CD14-positive monocyte (primary cell): ENCODE data around the gene GFM2. TPM values are rescaled to one million over a fixed set of nuclear protein-coding genes. Genes with fewer than 3 reads are reported as not detected.
"Not testable (repeated sequence)": the region's sequence is repeated elsewhere in the genome, so short reads cannot be mapped to it uniquely, and the experiment has no call there.

ENCODE experiments used
- DNase-seq, 3 donors: peaks; one replicate each; pipeline ENCODE4 v3.0.0-alpha.2; 2011 to 2022
- H2AFZ ChIP-seq: 2 replicates; pipeline ENCODE4 v1.6.0; 2012; ENCODE audit warnings: mild to moderate bottlenecking, low read depth, low read length, inconsistent platforms; ENCODE audit not compliant: insufficient read depth, poor library complexity, severe bottlenecking
- H3K27ac ChIP-seq, 2 donors: 1 replicate in 1 of 2; 2 replicates in 1 of 2; pipeline ENCODE4 v1.5.1; 2012 to 2013; ENCODE audit warnings: low read length in 2 of 2, control low read depth in 1 of 2, inconsistent platforms in 1 of 2, low read depth in 1 of 2, mild to moderate bottlenecking in 1 of 2
- H3K27me3 ChIP-seq, 2 donors: one replicate each; pipeline versions ENCODE4 v1.6.0 to v1.6.1; 2011 to 2013; ENCODE audit warnings: low read length in 2 of 2; ENCODE audit not compliant: control insufficient read depth in 2 of 2, insufficient read depth in 2 of 2
- H3K36me3 ChIP-seq, 2 donors: replicated peaks in 1 of 2; 1 replicate in 1 of 2; 2 replicates in 1 of 2; pipeline versions ENCODE4 v1.5.1 to v1.6.1; 2012 to 2013; ENCODE audit warnings: low read length in 2 of 2, control low read depth in 1 of 2, inconsistent platforms in 1 of 2, mild to moderate bottlenecking in 1 of 2; ENCODE audit not compliant: insufficient read depth in 2 of 2, control insufficient read depth in 1 of 2
- H3K4me1 ChIP-seq, 2 donors: 1 replicate in 1 of 2; 2 replicates in 1 of 2; pipeline versions ENCODE4 v1.5.1 to v1.6.1; 2012 to 2013; ENCODE audit warnings: low read length in 2 of 2, control low read depth in 1 of 2, inconsistent platforms in 1 of 2, mild to moderate bottlenecking in 1 of 2, moderate library complexity in 1 of 2; ENCODE audit not compliant: insufficient read depth in 2 of 2, control insufficient read depth in 1 of 2
- H3K4me2 ChIP-seq: replicated peaks from 2 replicates; pipeline ENCODE3; 2012; ENCODE audit warnings: low read length, moderate library complexity, mild to moderate bottlenecking; ENCODE audit not compliant: poor library complexity, severe bottlenecking; ENCODE audit errors: extremely low read depth
- H3K4me3 ChIP-seq, 3 experiments: fragments of 200-600 bp in 1 of 3; sonication (generic) in 1 of 3; replicated peaks in 1 of 3; 1 replicate in 2 of 3; 2 replicates in 1 of 3; pipeline ENCODE4 v1.5.1; 2011 to 2013; ENCODE audit warnings: low read length in 3 of 3, mild to moderate bottlenecking in 3 of 3, control low read depth in 2 of 3, low read depth in 2 of 3, inconsistent platforms in 1 of 3, moderate library complexity in 1 of 3
- H3K79me2 ChIP-seq: 2 replicates; pipeline ENCODE4 v1.6.0; 2012; ENCODE audit warnings: mild to moderate bottlenecking, control low read depth, inconsistent platforms, low read length, moderate library complexity; ENCODE audit not compliant: insufficient read depth
- H3K9ac ChIP-seq: 2 replicates; pipeline ENCODE4 v1.6.0; 2017; ENCODE audit warnings: low read length, mild to moderate bottlenecking; ENCODE audit not compliant: insufficient read depth, poor library complexity, severe bottlenecking
- H3K9me3 ChIP-seq, 2 donors: replicated peaks in 1 of 2; 1 replicate in 1 of 2; 2 replicates in 1 of 2; pipeline versions ENCODE4 v1.5.1 to v1.6.1; 2012 to 2013; ENCODE audit warnings: low read length in 2 of 2, control low read depth in 1 of 2; ENCODE audit not compliant: control insufficient read depth in 1 of 2, insufficient read depth in 1 of 2
- H4K20me1 ChIP-seq: 2 replicates; pipeline ENCODE4 v1.6.0; 2012; ENCODE audit warnings: mild to moderate bottlenecking, low read length, control low read depth, moderate library complexity; ENCODE audit not compliant: insufficient read depth
- H3K27ac Mint-ChIP-seq, 7 donors: one replicate each; pipeline ENCODE4 v1.8.0; 2020; ENCODE audit warnings: mild to moderate bottlenecking in 7 of 7, mixed read lengths in 7 of 7, moderate library complexity in 6 of 7, inconsistent platforms in 2 of 7
- H3K27me3 Mint-ChIP-seq, 3 donors: one replicate each; pipeline ENCODE4 v1.8.0; 2021 to 2022; ENCODE audit warnings: low read depth in 3 of 3, mild to moderate bottlenecking in 3 of 3, mixed read lengths in 3 of 3, moderate library complexity in 3 of 3, inconsistent platforms in 1 of 3
- H3K36me3 Mint-ChIP-seq, 2 donors: one replicate each; pipeline ENCODE4 v1.8.0; 2020; ENCODE audit warnings: mixed read lengths in 2 of 2, inconsistent platforms in 1 of 2, mild to moderate bottlenecking in 1 of 2
- H3K4me1 Mint-ChIP-seq: one replicate; pipeline ENCODE4 v1.8.0; 2020; ENCODE audit warnings: mild to moderate bottlenecking, mixed read lengths
- H3K4me3 Mint-ChIP-seq, 2 donors: one replicate each; pipeline ENCODE4 v1.8.0; 2020; ENCODE audit warnings: mild to moderate bottlenecking in 2 of 2, mixed read lengths in 2 of 2, moderate library complexity in 1 of 2
- H3K9me3 Mint-ChIP-seq, 7 donors: one replicate each; pipeline ENCODE4 v1.8.0; 2020 to 2022; ENCODE audit warnings: mixed read lengths in 7 of 7, mild to moderate bottlenecking in 6 of 7, moderate library complexity in 6 of 7, inconsistent platforms in 2 of 7
- WGBS: methylation state at CpG from one replicate; pipeline ENCODE4 v1.1.5; 2013; ENCODE audit warnings: missing lambda C conversion rate; ENCODE audit not compliant: insufficient coverage; 5-methylcytosine and 5-hydroxymethylcytosine counted together
- intact Hi-C, 2 donors: fragments of 100-400 bp; cut with micrococcal nuclease; formaldehyde crosslinking; loops; one replicate each; pipeline versions ENCODE4 v1.15.0 to v1.15.1; 2023
- polyA plus RNA-seq, 3 donors: library from polyadenylated mRNA; depleted of rRNA in 1 of 3; unstranded in 2 of 3; stranded (reverse) in 1 of 3; fragments of 300-500 nt in 2 of 3; fragments of >200 nt in 1 of 3; fragmentation: Illumina TruSeq in 2 of 3; gene quantifications; 1 replicate in 2 of 3; 2 replicates in 1 of 3; pipeline ENCODE4 v1.2.3, GENCODE V29; 2012 to 2021
- TF ChIP-seq, protein P1 (sequence below): fragments of 200-600 bp; IDR thresholded peaks from one replicate; pipeline ENCODE4 v1.8.0; 2022; ENCODE audit warnings: antibody characterized with exemption, mild to moderate bottlenecking

GFM2 gene
- polyA plus RNA-seq, 3 donors: 9.3 to 11.3 (median 10.6) TPM

GRCh38 chr5:74761241-74761640 is 5.7 kb downstream of the GFM2 start:
- intact Hi-C loops: no loop called here
- no peak overlapping the region for H3K4me3 Mint-ChIP-seq
- Histone ChIP-seq H3K27ac (no peak overlapping the region), H3K9ac (no peak overlapping the region), H3K4me1 (peaks cover 8 to 14% of the 10 kb centered on the region in 2 donors), H2AFZ (no peak overlapping the region), H3K27me3 (no peaks in the 10 kb centered on the region), H3K9me3 (no peaks in the 10 kb centered on the region), H3K4me2 (no peak overlapping the region), H3K79me2 (peaks cover 26% of the 10 kb centered on the region), H3K4me3 (no peak overlapping the region), H4K20me1 (no peaks in the 10 kb centered on the region), H3K36me3 (peaks cover 50 to 81% of the 10 kb centered on the region in 2 donors)
- no peak for DNase-seq
- H3K27me3 Mint-ChIP-seq: no peaks in the 10 kb centered on the region
- TF ChIP-seq, protein P1, sequence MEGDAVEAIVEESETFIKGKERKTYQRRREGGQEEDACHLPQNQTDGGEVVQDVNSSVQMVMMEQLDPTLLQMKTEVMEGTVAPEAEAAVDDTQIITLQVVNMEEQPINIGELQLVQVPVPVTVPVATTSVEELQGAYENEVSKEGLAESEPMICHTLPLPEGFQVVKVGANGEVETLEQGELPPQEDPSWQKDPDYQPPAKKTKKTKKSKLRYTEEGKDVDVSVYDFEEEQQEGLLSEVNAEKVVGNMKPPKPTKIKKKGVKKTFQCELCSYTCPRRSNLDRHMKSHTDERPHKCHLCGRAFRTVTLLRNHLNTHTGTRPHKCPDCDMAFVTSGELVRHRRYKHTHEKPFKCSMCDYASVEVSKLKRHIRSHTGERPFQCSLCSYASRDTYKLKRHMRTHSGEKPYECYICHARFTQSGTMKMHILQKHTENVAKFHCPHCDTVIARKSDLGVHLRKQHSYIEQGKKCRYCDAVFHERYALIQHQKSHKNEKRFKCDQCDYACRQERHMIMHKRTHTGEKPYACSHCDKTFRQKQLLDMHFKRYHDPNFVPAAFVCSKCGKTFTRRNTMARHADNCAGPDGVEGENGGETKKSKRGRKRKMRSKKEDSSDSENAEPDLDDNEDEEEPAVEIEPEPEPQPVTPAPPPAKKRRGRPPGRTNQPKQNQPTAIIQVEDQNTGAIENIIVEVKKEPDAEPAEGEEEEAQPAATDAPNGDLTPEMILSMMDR: no peak
- no peak overlapping the region for H3K27ac Mint-ChIP-seq
- peaks cover 47 to 57% of the 10 kb centered on the region in 2 donors for H3K36me3 Mint-ChIP-seq
- peaks cover 0 to 6% (median 3%) of the 10 kb centered on the region in 7 donors for H3K9me3 Mint-ChIP-seq
- no CpG with 5 or more reads among the region's 1 CpG for WGBS
- H3K4me1 Mint-ChIP-seq: peaks cover 9% of the 10 kb centered on the region

DNA sequence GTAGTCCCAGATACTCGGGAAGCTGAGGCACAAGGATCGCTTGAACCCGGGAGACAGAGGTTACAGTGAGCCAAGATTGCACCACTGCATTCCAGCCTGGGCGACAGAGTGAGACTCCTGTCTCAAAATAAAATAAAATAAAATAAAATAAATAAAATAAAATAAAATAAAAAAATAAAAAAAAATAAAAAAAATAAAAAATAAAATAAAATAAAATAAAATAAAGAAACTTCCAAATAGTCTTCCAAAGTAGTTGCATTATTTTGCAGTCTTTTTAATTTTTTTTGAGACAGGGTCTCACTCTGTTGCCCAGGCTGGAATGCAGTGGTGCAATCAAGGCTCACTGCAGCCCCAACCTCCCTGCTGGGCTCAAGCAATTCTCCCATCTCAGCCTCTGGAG is 18.2 kb downstream of the GFM2 start:
- H3K4me1 ChIP-seq, H3K9ac ChIP-seq, H3K27me3 Mint-ChIP-seq, H2AFZ ChIP-seq, H3K9me3 Mint-ChIP-seq, H4K20me1 ChIP-seq, H3K4me1 Mint-ChIP-seq, H3K4me3 Mint-ChIP-seq, DNase-seq, H3K9me3 ChIP-seq, H3K27ac ChIP-seq, H3K79me2 ChIP-seq, H3K4me3 ChIP-seq, H3K4me2 ChIP-seq, H3K27me3 ChIP-seq, intact Hi-C loops: not testable (repeated sequence)
- 100% methylated on average over 3 of the region's 4 CpGs for WGBS
- H3K36me3 Mint-ChIP-seq: peaks cover 69 to 79% of the 10 kb centered on the region in 2 donors
- H3K36me3 ChIP-seq: peaks cover 88 to 93% of the 10 kb centered on the region in 2 donors
- peak overlapping the region in 1 of 7 donors; percentile 17 for H3K27ac Mint-ChIP-seq
